H9 (cell line): Measurements from ENCODE around the gene FLVCR1. TPM values are rescaled to one million over a fixed set of nuclear protein-coding genes. Genes with fewer than 3 reads are reported as not detected.
"Not testable (repeated sequence)": the region's sequence is repeated elsewhere in the genome, so short reads cannot be mapped to it uniquely, and the experiment has no call there.

Source experiments
- DNase-seq: peaks from one replicate; pipeline ENCODE4 v3.0.0-alpha.2; 2017
- H2AFZ ChIP-seq: one replicate; pipeline ENCODE4 v1.6.1; 2013; ENCODE audit warnings: mild to moderate bottlenecking, low read length, control low read depth, moderate library complexity
- H2AK5ac ChIP-seq: 2 replicates; pipeline ENCODE4 v1.6.1; 2013; ENCODE audit warnings: low read length, control low read depth, mixed read lengths; ENCODE audit not compliant: insufficient read length
- H2BK120ac ChIP-seq: one replicate; pipeline ENCODE4 v1.6.1; 2013; ENCODE audit warnings: low read depth, mild to moderate bottlenecking, low read length, control low read depth, inconsistent platforms; ENCODE audit not compliant: poor library complexity, severe bottlenecking
- H2BK12ac ChIP-seq: 2 replicates; pipeline ENCODE4 v1.6.1; 2013; ENCODE audit warnings: low read length, control low read depth, mixed read lengths, low read depth; ENCODE audit not compliant: insufficient read length
- H2BK15ac ChIP-seq: 2 replicates; pipeline ENCODE4 v1.6.1; 2013; ENCODE audit warnings: low read depth, low read length, control low read depth
- H2BK20ac ChIP-seq: one replicate; pipeline ENCODE4 v1.6.1; 2013; ENCODE audit warnings: low read depth, mild to moderate bottlenecking, low read length, control low read depth, inconsistent platforms; ENCODE audit not compliant: poor library complexity, severe bottlenecking
- H2BK5ac ChIP-seq: 2 replicates; pipeline ENCODE4 v1.6.1; 2013; ENCODE audit warnings: low read length, control low read depth, mixed read lengths; ENCODE audit not compliant: insufficient read length
- H3K14ac ChIP-seq: 2 replicates; pipeline ENCODE4 v1.6.1; 2013; ENCODE audit warnings: low read length, control low read depth; ENCODE audit not compliant: insufficient read depth
- H3K18ac ChIP-seq: 2 replicates; pipeline ENCODE4 v1.6.1; 2013; ENCODE audit warnings: low read depth, mild to moderate bottlenecking, mixed read lengths, low read length, control low read depth; ENCODE audit not compliant: insufficient read length
- H3K23ac ChIP-seq: 2 replicates; pipeline ENCODE4 v1.6.1; 2013; ENCODE audit warnings: low read length, control low read depth, mixed read lengths, low read depth; ENCODE audit not compliant: insufficient read length
- H3K23me2 ChIP-seq: 2 replicates; pipeline ENCODE4 v1.6.1; 2013; ENCODE audit warnings: low read depth, mild to moderate bottlenecking, mixed read lengths, low read length, control low read depth; ENCODE audit not compliant: insufficient read length, poor library complexity, severe bottlenecking
- H3K27ac ChIP-seq: 2 replicates; pipeline ENCODE4 v1.5.1; 2013; ENCODE audit warnings: low read length, control low read depth, mixed read lengths, low read depth; ENCODE audit not compliant: insufficient read length
- H3K27me3 ChIP-seq: 2 replicates; pipeline ENCODE4 v1.6.1; 2013; ENCODE audit warnings: low read length, control low read depth, inconsistent platforms; ENCODE audit not compliant: insufficient read depth
- H3K4ac ChIP-seq: 2 replicates; pipeline ENCODE4 v1.6.1; 2013; ENCODE audit warnings: low read depth, mild to moderate bottlenecking, control low read depth, inconsistent platforms, low read length, moderate library complexity
- H3K4me1 ChIP-seq: 2 replicates; pipeline ENCODE4 v1.6.1; 2013; ENCODE audit warnings: low read length, control low read depth, inconsistent platforms; ENCODE audit not compliant: insufficient read depth
- H3K4me2 ChIP-seq: 2 replicates; pipeline ENCODE4 v1.6.1; 2013; ENCODE audit warnings: low read length, control low read depth, mixed read lengths; ENCODE audit not compliant: insufficient read length, insufficient read depth
- H3K56ac ChIP-seq: 2 replicates; pipeline ENCODE4 v1.6.1; 2013; ENCODE audit warnings: low read depth, mild to moderate bottlenecking, mixed read lengths, low read length, control low read depth; ENCODE audit not compliant: insufficient read length
- H3K79me1 ChIP-seq: 2 replicates; pipeline ENCODE4 v1.6.1; 2013; ENCODE audit warnings: low read depth, mild to moderate bottlenecking, moderate library complexity, low read length, control low read depth, inconsistent platforms; ENCODE audit not compliant: insufficient read depth, poor library complexity, severe bottlenecking
- H3K79me2 ChIP-seq: 2 replicates; pipeline ENCODE4 v1.6.1; 2013; ENCODE audit warnings: low read length, control low read depth, inconsistent platforms; ENCODE audit not compliant: insufficient read depth
- H3K9ac ChIP-seq: 2 replicates; pipeline ENCODE4 v1.6.1; 2013; ENCODE audit warnings: low read length, control low read depth, mixed read lengths; ENCODE audit not compliant: insufficient read length; ENCODE audit errors: extremely low read depth
- H3K9me3 ChIP-seq: one replicate; pipeline ENCODE4 v1.6.1; 2013; ENCODE audit warnings: low read depth, low read length, inconsistent platforms; ENCODE audit not compliant: control insufficient read depth
- H3T11ph ChIP-seq: one replicate; pipeline ENCODE4 v1.6.1; 2013; ENCODE audit warnings: mild to moderate bottlenecking, low read length, control low read depth, inconsistent platforms
- H4K20me1 ChIP-seq: one replicate; pipeline ENCODE4 v1.6.1; 2013; ENCODE audit not compliant: control insufficient read depth, insufficient read length, insufficient read depth
- H4K5ac ChIP-seq: 2 replicates; pipeline ENCODE4 v1.6.1; 2013; ENCODE audit warnings: low read depth, mild to moderate bottlenecking, mixed read lengths, low read length, control low read depth; ENCODE audit not compliant: insufficient read length
- H4K8ac ChIP-seq: replicated peaks from 2 replicates; pipeline ENCODE4 v1.6.1; 2013; ENCODE audit warnings: low read length, control low read depth, mixed read lengths, low read depth; ENCODE audit not compliant: insufficient read length
- H4K91ac ChIP-seq: 2 replicates; pipeline ENCODE4 v1.6.1; 2013; ENCODE audit warnings: low read depth, mild to moderate bottlenecking, moderate library complexity, mixed read lengths, low read length, control low read depth; ENCODE audit not compliant: insufficient read length
- H3K27ac Mint-ChIP-seq, 3 experiments: 2 replicates in 2 of 3; 3 replicates in 1 of 3; pipeline ENCODE4 v1.8.0; 2020 to 2021; ENCODE audit warnings: mixed read lengths in 3 of 3, mild to moderate bottlenecking in 1 of 3, moderate library complexity in 1 of 3
- H3K27me3 Mint-ChIP-seq: 2 replicates; pipeline ENCODE4 v1.8.0; 2021; ENCODE audit warnings: low read depth, mild to moderate bottlenecking, moderate library complexity, mixed read lengths
- H3K36me3 Mint-ChIP-seq, 3 experiments: 2 replicates in 2 of 3; 3 replicates in 1 of 3; pipeline ENCODE4 v1.8.0; 2020 to 2021; ENCODE audit warnings: low read depth in 3 of 3, mixed read lengths in 3 of 3; ENCODE audit not compliant: insufficient read depth in 1 of 3
- H3K4me1 Mint-ChIP-seq, 2 experiments: 2 replicates each; pipeline ENCODE4 v1.8.0; 2020; ENCODE audit warnings: mixed read lengths in 2 of 2
- H3K4me3 Mint-ChIP-seq, 2 experiments: 2 replicates in 1 of 2; 3 replicates in 1 of 2; pipeline ENCODE4 v1.8.0; 2020 to 2021; ENCODE audit warnings: mild to moderate bottlenecking in 2 of 2, mixed read lengths in 2 of 2, moderate library complexity in 1 of 2
- H3K9me3 Mint-ChIP-seq, 2 experiments: 2 replicates in 1 of 2; 3 replicates in 1 of 2; pipeline ENCODE4 v1.8.0; 2020; ENCODE audit warnings: mild to moderate bottlenecking in 2 of 2, mixed read lengths in 2 of 2, moderate library complexity in 1 of 2
- WGBS: extraction: QIAGEN DNeasy Blood & Tissue Kit; methylation state at CpG from one replicate; pipeline ENCODE4 v1.1.7; 2013; ENCODE audit warnings: missing lambda C conversion rate, low lambda C conversion rate, mixed read lengths; ENCODE audit not compliant: insufficient read length; ENCODE audit errors: extremely low coverage; 5-methylcytosine and 5-hydroxymethylcytosine counted together
- total RNA-seq: library from RNA; stranded (reverse); gene quantifications from 2 replicates; pipeline ENCODE4 v1.2.1, GENCODE V29; 2021
- TF ChIP-seq, protein P1 (sequence below): fragments of 200-600 bp; sonication (generic); conservative IDR thresholded peaks from 3 replicates; pipeline ENCODE4 v1.8.0; 2021; ENCODE audit warnings: antibody characterized with exemption, mild to moderate bottlenecking

The FLVCR1 gene
- total RNA-seq, 1 experiment from 2014 or later, result 55.2 TPM

GRCh38 chr1:212862111-212862690 lies 4.1 kb downstream of the FLVCR1 start:
- Histone ChIP-seq H3K4me2 (peak overlapping the region; percentile 60), H2BK20ac (no peak overlapping the region), H2BK120ac (no peak overlapping the region), H3K56ac (no peak overlapping the region), H4K91ac (no peak overlapping the region), H3K4me1 (peaks cover 2% of the 10 kb centered on the region; the same call in 1 of the 2 replicates), H3K14ac (no peak overlapping the region), H2BK15ac (no peak overlapping the region), H3K9ac (no peak overlapping the region), H3K18ac (no peak overlapping the region), H3K27me3 (no peaks in the 10 kb centered on the region), H2AK5ac (no peak overlapping the region), H3K23me2 (peaks cover 9% of the 10 kb centered on the region), H3T11ph (no peak overlapping the region), H2BK5ac (no peak overlapping the region), H3K23ac (no peak overlapping the region), H2BK12ac (no peak overlapping the region), H3K79me1 (no peaks in the 10 kb centered on the region), H4K8ac (no peak overlapping the region), H2AFZ (no peak overlapping the region), H3K4ac (no peak overlapping the region), H4K20me1 (no peaks in the 10 kb centered on the region), H3K27ac (no peak overlapping the region), H3K9me3 (no peaks in the 10 kb centered on the region), H3K79me2 (peaks cover 51% of the 10 kb centered on the region), H4K5ac (no peak overlapping the region)
- TF ChIP-seq, protein P1, sequence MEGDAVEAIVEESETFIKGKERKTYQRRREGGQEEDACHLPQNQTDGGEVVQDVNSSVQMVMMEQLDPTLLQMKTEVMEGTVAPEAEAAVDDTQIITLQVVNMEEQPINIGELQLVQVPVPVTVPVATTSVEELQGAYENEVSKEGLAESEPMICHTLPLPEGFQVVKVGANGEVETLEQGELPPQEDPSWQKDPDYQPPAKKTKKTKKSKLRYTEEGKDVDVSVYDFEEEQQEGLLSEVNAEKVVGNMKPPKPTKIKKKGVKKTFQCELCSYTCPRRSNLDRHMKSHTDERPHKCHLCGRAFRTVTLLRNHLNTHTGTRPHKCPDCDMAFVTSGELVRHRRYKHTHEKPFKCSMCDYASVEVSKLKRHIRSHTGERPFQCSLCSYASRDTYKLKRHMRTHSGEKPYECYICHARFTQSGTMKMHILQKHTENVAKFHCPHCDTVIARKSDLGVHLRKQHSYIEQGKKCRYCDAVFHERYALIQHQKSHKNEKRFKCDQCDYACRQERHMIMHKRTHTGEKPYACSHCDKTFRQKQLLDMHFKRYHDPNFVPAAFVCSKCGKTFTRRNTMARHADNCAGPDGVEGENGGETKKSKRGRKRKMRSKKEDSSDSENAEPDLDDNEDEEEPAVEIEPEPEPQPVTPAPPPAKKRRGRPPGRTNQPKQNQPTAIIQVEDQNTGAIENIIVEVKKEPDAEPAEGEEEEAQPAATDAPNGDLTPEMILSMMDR, result no peak
- Mint-ChIP-seq H3K27ac (no peak overlapping the region), H3K36me3 (peaks cover 32 to 40% (median 38%) of the 10 kb centered on the region in 3 experiments), H3K27me3 (no peaks in the 10 kb centered on the region), H3K4me3 (no peak overlapping the region), H3K9me3 (0 out of 5 replicates have a peak, but pooled peaks cover 0 to 2% of the 10 kb centered on the region in 2 experiments), H3K4me1 (peaks cover 16 to 20% of the 10 kb centered on the region in 2 experiments)
- DNase-seq, result no peak
- no CpG with 5 or more reads among the region's 2 CpGs for WGBS

- H3T11ph ChIP-seq, H2BK120ac ChIP-seq, H3K9me3 ChIP-seq, H4K91ac ChIP-seq, H2BK5ac ChIP-seq, H4K20me1 ChIP-seq, H3K27ac ChIP-seq, H3K27me3 Mint-ChIP-seq, H4K8ac ChIP-seq, H2BK20ac ChIP-seq, H2AFZ ChIP-seq, H2BK15ac ChIP-seq, H3K4me1 ChIP-seq, H3K4ac ChIP-seq, H3K9ac ChIP-seq, H3K56ac ChIP-seq, H3K9me3 Mint-ChIP-seq, H3K14ac ChIP-seq, H2AK5ac ChIP-seq, H3K23ac ChIP-seq, H4K5ac ChIP-seq, DNase-seq, H3K23me2 ChIP-seq, H2BK12ac ChIP-seq, H3K27me3 ChIP-seq, H3K18ac ChIP-seq, H3K79me1 ChIP-seq: not testable (repeated sequence)
- Mint-ChIP-seq H3K36me3 (peaks cover 33 to 42% (median 39%) of the 10 kb centered on the region in 3 experiments), H3K4me1 (peaks cover 16 to 20% of the 10 kb centered on the region in 2 experiments), H3K4me3 (peak overlapping the region in 1 of 2 experiments; percentile 16; a peak in 2 of 5 replicates), H3K27ac (peak overlapping the region in 2 of 3 experiments; percentile 1 to 47; a peak in 1 of 7 replicates)
- WGBS, result no CpG with 5 or more reads among the region's 10 CpGs
- Histone ChIP-seq H3K79me2 (peaks cover 51% of the 10 kb centered on the region), H3K4me2 (peak overlapping the region; percentile 60)
These were observed 5.3 kb downstream of the FLVCR1 start for GRCh38 chr1:212863345-212863744.
